Transverse colon (tissue), 4 donors: ENCODE measurements around the gene KIZ. TPM values are rescaled to one million over a fixed set of nuclear protein-coding genes. Genes with fewer than 3 reads are reported as not detected.

Experiments
- DNase-seq: peaks from one replicate; pipeline ENCODE4 v3.0.0-alpha.2; 2019
- H3K27ac ChIP-seq, 4 donors: fragments of 200-600 bp; sonication (generic); 2 replicates each; pipeline ENCODE4 v1.5.1; 2016 to 2018; ENCODE audit warnings: inconsistent platforms in 4 of 4
- H3K27me3 ChIP-seq: fragments of 200-600 bp; sonication (generic); 2 replicates; pipeline ENCODE4 v1.5.1; 2017; ENCODE audit warnings: inconsistent platforms
- H3K36me3 ChIP-seq, 4 donors: fragments of 200-600 bp; sonication (generic); 2 replicates each; pipeline ENCODE4 v1.5.1; 2017 to 2019; ENCODE audit warnings: inconsistent platforms in 4 of 4
- H3K4me1 ChIP-seq, 4 donors: fragments of 200-600 bp; sonication (generic); 2 replicates each; pipeline ENCODE4 v1.5.1; 2017 to 2020; ENCODE audit warnings: inconsistent platforms in 4 of 4
- H3K4me3 ChIP-seq, 4 donors: fragments of 200-600 bp; sonication (generic); 1 replicate in 1 of 4; 2 replicates in 3 of 4; pipeline versions ENCODE4 v1.5.1 to v1.6.1; 2017 to 2019; ENCODE audit warnings: inconsistent platforms in 4 of 4
- H3K9me3 ChIP-seq, 2 donors: fragments of 200-600 bp; sonication (generic); 2 replicates each; pipeline ENCODE4 v1.5.1; 2017 to 2019; ENCODE audit warnings: inconsistent platforms in 2 of 2
- EP300 ChIP-seq: sonication (generic); formaldehyde crosslinking; IDR thresholded peaks from one replicate; pipeline ENCODE4 v1.6.1; 2017; ENCODE audit warnings: antibody characterized with exemption, low read depth
- POLR2A ChIP-seq: fragments of 450-650 bp; IDR thresholded peaks from one replicate; pipeline ENCODE4 v1.6.1; 2016; ENCODE audit warnings: antibody characterized with exemption, mild to moderate bottlenecking, moderate library complexity
- POLR2AphosphoS5 ChIP-seq, 3 donors: sonication (generic); formaldehyde crosslinking; IDR thresholded peaks; one replicate each; pipeline ENCODE4 v1.6.1; 2016; ENCODE audit warnings: antibody characterized with exemption in 3 of 3
- WGBS, 2 donors: methylation state at CpG; one replicate each; pipeline ENCODE4 v1.1.5; 2018; ENCODE audit warnings: low coverage in 1 of 2; 5-methylcytosine and 5-hydroxymethylcytosine counted together
- in situ Hi-C, 4 donors: fragments of 200-750 bp; cut with MboI; loops; one replicate each; pipeline versions ENCODE4 v1.15.0 to v1.15.1; 2017; ENCODE audit warnings: low sequenced_read_pairs in 3 of 4, low pct_ligation_motif_present in 1 of 4, low pct_unique_long_range_greater_than_20kb in 1 of 4
- intact Hi-C: fragments of 100-400 bp; cut with DNase I; formaldehyde crosslinking; loops from one replicate; pipeline ENCODE4 v1.15.1; 2023; ENCODE audit warnings: low total_unique reads
- total RNA-seq, 4 donors: library from RNA; depleted of rRNA; stranded (reverse); fragments of >200 nt; gene quantifications; one replicate each; pipeline ENCODE4 v1.1.0, GENCODE V29; 2016
- TF ChIP-seq, protein P1 (sequence below), 5 experiments: fragments of 200-600 bp in 3 of 5; fragments of 450-650 bp in 2 of 5; sonication (generic) in 3 of 5; IDR thresholded peaks; 1 replicate in 2 of 5; 2 replicates in 3 of 5; pipeline ENCODE4 v1.5.1; 2016 to 2017; ENCODE audit warnings: antibody characterized with exemption in 5 of 5, inconsistent platforms in 3 of 5, mild to moderate bottlenecking in 2 of 5, moderate library complexity in 1 of 5

Gene KIZ
- total RNA-seq, 4 donors from 2014 or later = 24.3 to 95.9 (median 36.9) TPM

DNA sequence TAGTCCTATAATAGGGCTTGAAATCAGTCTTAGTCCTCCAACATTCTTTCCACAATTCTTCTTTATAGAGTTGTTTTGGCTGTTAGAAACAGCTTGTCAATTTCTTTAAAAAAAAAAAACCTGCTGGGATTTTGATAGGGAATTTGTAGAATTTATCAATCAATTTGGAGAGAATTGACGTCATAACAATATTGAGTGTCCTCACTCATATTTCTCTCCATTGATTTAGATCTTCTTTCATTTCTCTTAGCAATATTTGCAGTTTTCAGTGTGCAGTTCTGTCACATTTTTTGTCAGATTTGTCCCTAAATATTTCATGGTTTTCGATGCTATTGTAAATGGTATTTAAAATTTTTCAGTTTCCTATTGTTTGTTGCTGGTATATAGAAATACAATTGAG, 14.5 kb upstream of the KIZ start:
- 73 to 84% methylated on average over 2 of the region's 2 CpGs for WGBS, 2 donors

DNA sequence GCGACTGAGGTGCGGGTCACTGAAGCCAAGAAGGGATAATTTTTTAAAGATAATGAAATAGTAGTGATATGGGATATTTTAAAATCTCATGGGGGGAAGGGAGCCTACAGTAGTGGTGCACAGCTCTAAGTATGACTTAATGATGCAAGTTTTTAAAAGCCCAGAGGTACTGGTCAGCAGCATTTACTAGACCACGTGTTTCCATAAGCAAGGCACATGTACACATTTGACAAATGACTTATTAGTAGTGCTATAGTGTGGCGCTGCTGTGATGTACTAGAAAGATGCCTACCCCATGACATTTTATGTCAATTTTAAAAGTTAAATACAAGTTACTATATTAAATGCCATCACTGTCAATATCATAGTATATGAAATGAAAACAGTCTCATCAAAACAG, 12.2 kb upstream of the KIZ start:
- no peak overlapping the region for H3K27ac ChIP-seq
- DNase-seq = no peak
- 82 to 89% methylated on average over 4 of the region's 4 CpGs for WGBS, 2 donors
- peaks cover 35% of the 10 kb centered on the region for H3K27me3 ChIP-seq
- H3K9me3 ChIP-seq = no peaks in the 10 kb centered on the region
- no peak for TF ChIP-seq POLR2A
- TF ChIP-seq, protein P1, sequence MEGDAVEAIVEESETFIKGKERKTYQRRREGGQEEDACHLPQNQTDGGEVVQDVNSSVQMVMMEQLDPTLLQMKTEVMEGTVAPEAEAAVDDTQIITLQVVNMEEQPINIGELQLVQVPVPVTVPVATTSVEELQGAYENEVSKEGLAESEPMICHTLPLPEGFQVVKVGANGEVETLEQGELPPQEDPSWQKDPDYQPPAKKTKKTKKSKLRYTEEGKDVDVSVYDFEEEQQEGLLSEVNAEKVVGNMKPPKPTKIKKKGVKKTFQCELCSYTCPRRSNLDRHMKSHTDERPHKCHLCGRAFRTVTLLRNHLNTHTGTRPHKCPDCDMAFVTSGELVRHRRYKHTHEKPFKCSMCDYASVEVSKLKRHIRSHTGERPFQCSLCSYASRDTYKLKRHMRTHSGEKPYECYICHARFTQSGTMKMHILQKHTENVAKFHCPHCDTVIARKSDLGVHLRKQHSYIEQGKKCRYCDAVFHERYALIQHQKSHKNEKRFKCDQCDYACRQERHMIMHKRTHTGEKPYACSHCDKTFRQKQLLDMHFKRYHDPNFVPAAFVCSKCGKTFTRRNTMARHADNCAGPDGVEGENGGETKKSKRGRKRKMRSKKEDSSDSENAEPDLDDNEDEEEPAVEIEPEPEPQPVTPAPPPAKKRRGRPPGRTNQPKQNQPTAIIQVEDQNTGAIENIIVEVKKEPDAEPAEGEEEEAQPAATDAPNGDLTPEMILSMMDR (IDR thresholded peaks at IDR 0.05) = no peak
- TF ChIP-seq POLR2AphosphoS5 (IDR thresholded peaks at IDR 0.05) = no peak
- no peak for TF ChIP-seq EP300
- H3K4me3 ChIP-seq = no peak overlapping the region
- in situ Hi-C loops = no loop called here
- intact Hi-C loops = no loop called here
- no peaks in the 10 kb centered on the region for H3K36me3 ChIP-seq
- no peaks in the 10 kb centered on the region for H3K4me1 ChIP-seq

More for the DNA sequence above, 14.5 kb upstream of the KIZ start:
- intact Hi-C loops = no loop called here
- no peak for DNase-seq
- Histone ChIP-seq H3K27me3 (peaks cover 57% of the 10 kb centered on the region), H3K4me1 (no peaks in the 10 kb centered on the region), H3K27ac (no peak overlapping the region), H3K36me3 (no peaks in the 10 kb centered on the region), H3K9me3 (no peaks in the 10 kb centered on the region), H3K4me3 (no peak overlapping the region)
- in situ Hi-C loops = no loop called here
- TF ChIP-seq POLR2AphosphoS5 (IDR thresholded peaks at IDR 0.05) (no peak), EP300 (no peak)
- TF ChIP-seq, protein P1 (IDR thresholded peaks at IDR 0.05) = no peak

DNA sequence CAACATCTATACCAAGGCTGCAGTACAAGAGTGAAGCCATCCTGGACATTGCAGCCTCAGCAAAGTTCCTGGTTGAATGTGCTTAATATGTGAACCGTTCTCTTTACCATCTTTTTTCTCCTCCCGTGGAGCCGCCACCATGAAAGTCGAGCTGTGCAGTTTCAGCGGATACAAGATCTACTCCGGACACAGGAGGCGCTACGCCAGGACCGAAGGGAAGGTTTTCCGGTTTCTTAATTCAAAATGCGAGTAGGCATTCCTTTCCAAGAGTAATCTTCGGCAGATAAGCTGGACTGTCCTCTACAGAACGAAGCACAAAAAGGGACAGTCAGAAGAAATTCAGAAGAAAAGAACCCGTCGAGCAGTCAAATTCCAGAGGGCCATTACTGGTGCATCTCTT, 11.3 kb upstream of the KIZ start:
- Histone ChIP-seq H3K9me3 (no peaks in the 10 kb centered on the region), H3K27ac (no peak overlapping the region), H3K36me3 (no peaks in the 10 kb centered on the region), H3K27me3 (peaks cover 31% of the 10 kb centered on the region), H3K4me3 (no peak overlapping the region), H3K4me1 (no peaks in the 10 kb centered on the region)
- 87 to 94% methylated on average over 3 to 15 of the region's 15 CpGs for WGBS, 2 donors
- intact Hi-C loops = no loop called here
- TF ChIP-seq, protein P1 (IDR thresholded peaks at IDR 0.05) = no peak
- no peak for TF ChIP-seq POLR2A
- TF ChIP-seq EP300 = no peak
- TF ChIP-seq POLR2AphosphoS5 (IDR thresholded peaks at IDR 0.05) = no peak
- DNase-seq = no peak
- in situ Hi-C loops = no loop called here

DNA sequence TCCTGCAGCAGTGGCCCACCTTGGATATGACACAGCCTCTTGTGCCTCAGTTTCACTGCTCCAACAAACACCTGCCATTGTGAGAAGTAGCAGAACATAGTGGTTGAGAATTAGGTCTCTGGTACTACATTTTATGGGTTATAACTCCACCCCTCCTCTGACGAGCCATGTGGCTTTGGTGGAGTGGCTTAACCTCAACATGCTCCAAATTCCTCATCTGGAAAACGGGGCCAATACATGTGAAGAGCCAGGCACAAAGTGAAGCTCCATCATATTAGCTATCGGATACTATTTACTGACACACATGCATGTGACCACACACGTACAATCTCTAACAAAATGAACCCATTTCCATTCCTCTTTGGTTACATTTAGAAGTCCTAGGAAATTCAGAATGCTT, 8.4 kb upstream of the KIZ start:
- no peak overlapping the region for H3K27ac ChIP-seq
- peaks cover 13% of the 10 kb centered on the region for H3K27me3 ChIP-seq
- no peaks in the 10 kb centered on the region for H3K4me1 ChIP-seq
- in situ Hi-C loops = no loop called here
- H3K36me3 ChIP-seq = no peaks in the 10 kb centered on the region
- 60 to 70% methylated on average over 4 of the region's 4 CpGs for WGBS, 2 donors
- DNase-seq = no peak
- TF ChIP-seq EP300 (no peak), POLR2A (no peak), POLR2AphosphoS5 (IDR thresholded peaks at IDR 0.05) (no peak)
- TF ChIP-seq, protein P1 (IDR thresholded peaks at IDR 0.05) = no peak
- intact Hi-C loops = no loop called here
- no peaks in the 10 kb centered on the region for H3K9me3 ChIP-seq
- H3K4me3 ChIP-seq = no peak overlapping the region
